Natural killer cell treated with Interleukin-12 subunit alpha and Interleukin-12 subunit beta and Interleukin-15 and Interleukin-18, amount 100 ng/mL, for 72 hours (primary cell): ENCODE data around the gene ATP8B4. TPM values are rescaled to one million over a fixed set of nuclear protein-coding genes. Genes with fewer than 3 reads are reported as not detected.

Experiments used
- ATAC-seq, 2 donors: fragments of 150-1000 bp; cut with Tn5 transposase in 1 of 2; sonication (Bioruptor Pico), chemical (Tn5 transposase) in 1 of 2; 2 replicates each; pipeline ENCODE4 v1.10.0; 2021
- DNase-seq: peaks from one replicate; pipeline ENCODE4 v3.0.0; 2022; ENCODE audit warnings: low spot score
- H3K27ac Mint-ChIP-seq, 2 donors: 1 replicate in 1 of 2; 2 replicates in 1 of 2; pipeline ENCODE4 v1.8.0; 2022; ENCODE audit warnings: mixed read lengths in 2 of 2, mild to moderate bottlenecking in 1 of 2, moderate library complexity in 1 of 2
- H3K27me3 Mint-ChIP-seq, 2 donors: 1 replicate in 1 of 2; 2 replicates in 1 of 2; pipeline ENCODE4 v1.8.0; 2022; ENCODE audit warnings: mixed read lengths in 2 of 2
- H3K36me3 Mint-ChIP-seq: one replicate; pipeline ENCODE4 v1.8.0; 2022; ENCODE audit warnings: mixed read lengths
- H3K4me1 Mint-ChIP-seq, 2 donors: 1 replicate in 1 of 2; 2 replicates in 1 of 2; pipeline ENCODE4 v1.8.0; 2022; ENCODE audit warnings: low read depth in 2 of 2, mixed read lengths in 2 of 2, mild to moderate bottlenecking in 1 of 2
- H3K4me3 Mint-ChIP-seq: one replicate; pipeline ENCODE4 v1.8.0; 2022; ENCODE audit warnings: mixed read lengths
- H3K9me3 Mint-ChIP-seq: 2 replicates; pipeline ENCODE4 v1.8.0; 2022; ENCODE audit warnings: mixed read lengths
- total RNA-seq, 2 donors: library from RNA; stranded (reverse); gene quantifications; one replicate each; pipeline ENCODE4 v1.2.3, GENCODE V29; 2022

Gene ATP8B4
- total RNA-seq, 2 donors from 2014 or later = 273 to 296 TPM

DNA sequence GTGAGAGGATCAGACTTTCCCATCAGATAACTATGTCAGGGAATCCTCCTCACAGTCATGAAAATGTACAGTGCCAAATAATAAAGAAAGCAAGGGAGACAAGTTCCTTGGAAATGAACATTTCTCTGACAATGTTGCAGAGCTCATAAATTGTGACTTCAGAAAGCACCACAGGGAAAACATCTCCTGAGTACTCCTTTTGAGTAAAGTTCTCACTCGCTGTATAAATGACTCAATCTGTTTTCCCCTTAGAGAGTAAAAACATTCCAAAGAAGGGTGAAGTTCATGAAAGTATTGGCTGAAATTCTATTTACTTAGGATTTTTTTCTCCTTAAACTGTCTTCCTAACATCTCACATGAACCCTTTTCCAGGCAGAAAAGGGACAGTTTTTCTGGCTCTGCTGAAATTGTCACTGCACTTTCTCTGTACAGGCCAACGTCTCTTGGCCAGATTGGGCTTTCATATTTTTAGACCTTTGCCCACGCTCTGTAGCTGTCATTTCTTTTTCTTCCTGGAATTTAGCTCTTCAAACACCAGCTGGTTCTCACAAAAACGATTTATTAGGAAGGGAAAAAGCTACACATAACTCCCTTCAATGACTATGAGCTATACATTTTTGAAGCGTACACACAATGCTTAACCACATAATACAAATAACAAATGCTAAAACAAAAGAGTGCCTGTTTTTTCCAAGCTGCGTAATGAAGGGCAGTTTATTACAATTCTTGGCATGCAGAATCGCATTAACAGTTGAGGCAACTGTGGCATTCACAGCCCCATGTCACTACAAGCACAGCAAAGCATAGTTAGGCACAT is 216.1 kb downstream of the ATP8B4 start:
- ATAC-seq = no peak
- Mint-ChIP-seq H3K36me3 (peaks cover 61% of the 10 kb centered on the region), H3K27me3 (no peaks in the 10 kb centered on the region), H3K4me1 (peaks cover 38 to 44% of the 10 kb centered on the region in 2 donors), H3K9me3 (no peaks in the 10 kb centered on the region), H3K27ac (peak overlapping the region; percentile 28 to 48), H3K4me3 (no peak overlapping the region)
- no peak for DNase-seq

DNA sequence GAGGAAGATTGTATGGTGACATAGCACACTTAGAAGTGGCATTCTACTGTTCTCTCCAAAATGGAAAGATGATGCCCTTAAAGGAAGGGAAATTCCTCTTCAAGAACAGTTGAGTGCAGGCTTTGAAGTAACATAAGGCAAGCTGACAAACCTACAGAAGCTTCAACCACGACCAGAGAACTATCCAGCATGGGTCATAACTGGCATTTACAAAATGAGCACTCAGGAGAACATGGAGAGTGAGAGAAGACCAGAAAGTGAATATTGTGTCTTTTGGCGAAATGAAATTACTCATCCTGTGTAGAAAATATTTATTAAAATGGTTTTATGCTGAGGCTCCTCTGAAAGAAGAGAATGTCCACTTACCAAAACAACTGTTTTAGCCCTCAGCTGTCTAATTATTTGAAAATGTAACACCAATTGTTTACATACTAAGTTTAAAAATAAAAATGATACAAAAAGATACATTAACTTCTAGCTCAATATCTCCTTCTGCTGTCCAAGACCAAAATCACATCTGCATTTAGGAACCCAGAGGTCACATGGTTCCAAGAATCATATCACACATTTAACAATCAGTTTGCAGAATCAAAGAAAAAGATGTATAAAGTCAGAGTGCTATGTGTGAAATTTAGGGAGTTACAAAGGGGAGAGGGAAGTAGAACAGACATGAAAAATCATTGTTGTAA is 216.9 kb downstream of the ATP8B4 start:
- peaks cover 60% of the 10 kb centered on the region for H3K36me3 Mint-ChIP-seq
- H3K9me3 Mint-ChIP-seq = no peaks in the 10 kb centered on the region
- ATAC-seq = peak in 1 of 2 donors; percentile 38
- peaks cover 35 to 44% of the 10 kb centered on the region in 2 donors for H3K4me1 Mint-ChIP-seq
- no peak overlapping the region for H3K4me3 Mint-ChIP-seq
- DNase-seq = no peak
- no peaks in the 10 kb centered on the region for H3K27me3 Mint-ChIP-seq
- peak overlapping the region; percentile 28 to 48 for H3K27ac Mint-ChIP-seq

DNA sequence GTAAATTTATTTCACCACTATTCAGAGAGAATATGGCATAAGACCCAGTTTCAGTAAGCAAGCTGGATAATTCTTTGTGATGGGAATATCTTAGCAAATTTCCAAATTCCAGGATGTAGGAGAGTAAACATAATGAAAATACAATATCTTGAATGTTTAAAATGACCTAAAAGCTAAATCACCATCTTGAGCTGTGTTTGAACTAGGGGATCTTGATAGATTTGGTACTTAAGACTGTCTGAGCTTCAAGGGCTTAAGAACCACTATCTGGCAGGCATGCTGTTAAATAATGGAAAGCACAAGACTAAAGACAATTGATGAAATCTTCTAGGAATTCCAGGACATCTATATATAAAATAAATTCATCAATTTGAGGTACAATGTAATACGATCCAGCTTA is 217.7 kb downstream of the ATP8B4 start:
- Mint-ChIP-seq H3K4me3 (no peak overlapping the region), H3K9me3 (no peaks in the 10 kb centered on the region), H3K36me3 (peaks cover 52% of the 10 kb centered on the region), H3K27me3 (no peaks in the 10 kb centered on the region), H3K27ac (no peak overlapping the region), H3K4me1 (peaks cover 30 to 41% of the 10 kb centered on the region in 2 donors)
- DNase-seq (no peak), ATAC-seq (no peak)

DNA sequence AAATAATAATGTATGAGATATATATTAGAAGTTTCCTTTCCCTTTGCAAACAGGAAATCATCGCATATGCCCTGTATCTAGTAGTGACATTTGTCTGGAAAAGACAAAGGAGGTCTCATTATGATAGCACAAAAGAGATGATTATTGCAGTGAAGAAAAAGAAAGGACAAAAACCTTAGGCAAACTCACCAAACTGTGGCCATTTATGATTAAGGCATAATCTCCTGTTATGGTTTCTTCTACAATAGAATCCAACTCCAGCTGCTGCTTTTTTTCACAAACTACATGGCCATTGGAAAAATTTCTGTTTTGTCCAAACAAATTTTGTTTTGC is 218.2 kb downstream of the ATP8B4 start:
- H3K9me3 Mint-ChIP-seq = no peaks in the 10 kb centered on the region
- peaks cover 29 to 39% of the 10 kb centered on the region in 2 donors for H3K4me1 Mint-ChIP-seq
- ATAC-seq (no peak), DNase-seq (no peak)
- H3K36me3 Mint-ChIP-seq = peaks cover 51% of the 10 kb centered on the region
- no peak overlapping the region for H3K27ac Mint-ChIP-seq
- H3K27me3 Mint-ChIP-seq = no peaks in the 10 kb centered on the region
- H3K4me3 Mint-ChIP-seq = no peak overlapping the region

DNA sequence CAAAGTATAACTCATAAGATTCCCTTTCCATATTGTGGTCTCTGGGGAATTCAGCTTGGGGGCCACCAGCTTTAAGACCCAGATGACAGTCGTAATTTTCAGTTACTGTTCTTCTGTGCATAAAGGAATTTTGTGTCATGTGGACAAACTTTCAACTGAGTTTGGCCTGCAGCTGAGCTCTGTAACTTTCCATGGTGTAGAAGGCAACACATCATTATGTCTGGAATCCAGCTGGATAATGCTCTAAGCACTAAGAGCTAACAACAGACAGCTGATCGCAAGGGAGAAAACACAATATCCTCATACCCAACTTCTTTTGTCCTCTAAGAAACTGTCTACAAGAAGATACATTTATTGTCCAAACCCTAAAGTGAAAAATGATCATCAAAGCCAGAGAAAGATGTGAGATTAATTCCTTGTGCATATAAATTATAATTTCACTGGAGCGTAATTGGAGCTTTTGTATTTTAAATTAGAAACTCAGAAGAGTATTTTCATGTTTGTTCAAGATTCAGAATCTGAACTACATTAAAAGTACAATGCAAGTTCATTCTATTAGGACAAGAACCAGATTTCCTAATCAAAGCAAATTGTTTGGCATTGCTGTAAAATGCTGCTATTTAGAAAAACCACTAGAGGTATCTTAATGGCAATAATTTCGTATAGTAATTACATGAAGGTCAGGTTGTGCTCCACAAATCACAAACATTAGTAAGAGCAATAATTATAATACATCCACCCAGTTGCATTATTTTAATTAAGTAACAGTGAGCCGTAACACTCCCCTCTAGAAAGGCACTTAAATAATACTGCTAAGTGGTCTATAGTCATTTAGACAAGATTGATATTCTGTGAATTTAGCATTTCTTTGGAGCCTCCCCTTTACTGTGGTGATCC is 218.8 kb downstream of the ATP8B4 start:
- Mint-ChIP-seq H3K27ac (peak overlapping the region; percentile 6 to 21), H3K9me3 (no peaks in the 10 kb centered on the region), H3K36me3 (peaks cover 52% of the 10 kb centered on the region), H3K27me3 (no peaks in the 10 kb centered on the region), H3K4me1 (peaks cover 28 to 39% of the 10 kb centered on the region in 2 donors), H3K4me3 (no peak overlapping the region)
- DNase-seq (no peak), ATAC-seq (no peak)

DNA sequence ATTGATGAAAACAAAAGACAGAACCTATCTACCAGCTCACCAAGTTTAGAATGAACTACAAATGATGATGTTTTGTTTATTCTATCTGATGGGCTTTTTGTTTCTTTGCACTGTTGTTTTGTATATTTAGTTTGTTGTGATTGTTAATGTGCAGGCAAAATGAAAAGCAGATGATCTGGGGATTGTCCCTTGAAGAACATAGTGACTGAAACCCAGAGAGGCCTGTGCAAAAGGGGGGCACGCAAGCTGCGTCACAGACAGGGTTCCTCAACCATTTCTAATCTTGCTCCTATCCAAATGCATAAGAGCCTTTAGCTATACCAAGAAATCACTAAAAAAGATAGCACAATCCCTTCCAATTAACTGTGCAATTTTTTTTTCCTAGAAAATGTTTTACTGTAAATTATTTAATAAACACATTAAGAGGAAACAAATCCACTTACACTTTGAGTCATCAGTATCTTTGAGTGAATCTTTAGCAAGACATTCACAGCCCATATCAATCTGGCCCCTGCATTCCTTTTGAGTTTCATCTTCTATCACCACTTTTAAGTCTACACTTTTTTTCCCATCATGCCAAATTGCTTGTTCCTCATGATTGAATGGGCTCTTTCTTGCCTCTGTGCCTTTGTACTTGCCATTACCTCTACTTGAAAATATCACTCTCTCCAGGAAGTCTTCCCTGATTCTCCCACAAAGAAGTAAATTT is 220.3 kb downstream of the ATP8B4 start:
- H3K9me3 Mint-ChIP-seq = no peaks in the 10 kb centered on the region
- H3K4me3 Mint-ChIP-seq = peak overlapping the region; percentile 20
- peaks cover 39% of the 10 kb centered on the region for H3K36me3 Mint-ChIP-seq
- no peaks in the 10 kb centered on the region for H3K27me3 Mint-ChIP-seq
- peaks cover 27 to 30% of the 10 kb centered on the region in 2 donors for H3K4me1 Mint-ChIP-seq
- H3K27ac Mint-ChIP-seq = peak overlapping the region; percentile 18 to 33
- peak in 1 of 2 donors; percentile 62 for ATAC-seq
- DNase-seq = no peak

DNA sequence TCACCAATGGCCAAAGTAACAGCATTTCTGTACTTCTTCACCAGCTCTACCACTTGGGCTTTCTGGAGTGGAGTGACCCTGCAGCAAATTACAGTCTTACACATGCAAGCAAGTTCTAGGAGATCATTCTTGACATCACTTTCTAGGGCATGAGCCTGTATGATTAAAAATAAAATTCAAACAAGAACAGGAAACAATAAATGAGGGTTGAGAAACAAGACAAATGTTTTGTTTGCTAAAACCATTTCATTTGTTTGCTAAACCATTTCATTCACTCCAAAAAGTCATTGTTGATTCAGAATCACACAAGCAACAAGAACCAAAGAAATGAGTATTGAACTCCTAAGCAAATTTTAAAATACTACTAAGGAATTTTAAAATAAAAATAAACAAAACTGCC is 220.9 kb downstream of the ATP8B4 start:
- ATAC-seq (no peak), DNase-seq (no peak)
- Mint-ChIP-seq H3K27me3 (no peaks in the 10 kb centered on the region), H3K4me3 (no peak overlapping the region), H3K9me3 (no peaks in the 10 kb centered on the region), H3K27ac (peak overlapping the region; percentile 18 to 33), H3K4me1 (peaks cover 22 to 27% of the 10 kb centered on the region in 2 donors), H3K36me3 (peaks cover 42% of the 10 kb centered on the region)

DNA sequence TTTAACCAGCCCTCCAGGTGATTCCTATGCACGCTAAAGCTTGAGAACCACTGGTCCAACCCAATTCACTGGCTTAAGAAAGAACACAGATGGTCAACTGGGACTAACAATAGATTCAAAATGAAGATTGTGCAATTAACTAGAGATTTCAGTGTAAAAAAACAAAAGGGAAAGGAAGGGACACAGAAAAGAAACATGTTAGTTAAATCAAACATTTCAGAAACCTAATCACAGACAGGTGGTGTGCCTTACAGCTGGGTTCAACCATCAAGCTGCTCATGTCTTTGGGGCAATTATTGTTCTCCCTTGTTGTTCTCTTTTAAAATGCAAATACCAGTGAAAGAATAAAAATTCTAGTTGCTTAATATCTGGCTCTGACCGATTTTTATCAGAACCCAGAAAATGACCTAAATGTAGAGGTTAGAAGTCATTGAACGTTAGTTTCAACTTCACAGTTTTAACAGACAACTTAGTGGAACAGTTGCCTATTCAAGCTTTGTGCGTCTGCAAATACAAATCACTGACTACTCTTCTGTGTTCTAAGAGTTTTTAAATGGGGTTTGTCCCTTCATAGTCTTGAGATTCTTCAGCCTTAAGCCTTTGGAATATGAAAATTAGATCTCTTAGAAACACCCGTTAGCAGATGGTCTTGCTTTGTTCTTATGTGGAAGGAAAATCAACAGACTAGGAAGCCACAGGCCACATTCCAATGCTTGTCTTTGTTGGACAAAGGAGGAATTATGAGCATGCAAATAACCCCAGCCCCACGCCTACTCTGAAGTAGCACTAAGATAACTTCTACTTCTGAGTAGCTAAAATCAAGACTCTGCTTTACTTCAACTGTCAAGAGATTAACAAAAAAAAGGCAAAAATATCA is 223.4 kb downstream of the ATP8B4 start:
- Mint-ChIP-seq H3K36me3 (peaks cover 43% of the 10 kb centered on the region), H3K27ac (no peak overlapping the region), H3K9me3 (no peaks in the 10 kb centered on the region), H3K4me1 (peaks cover 15 to 19% of the 10 kb centered on the region in 2 donors), H3K4me3 (no peak overlapping the region), H3K27me3 (no peaks in the 10 kb centered on the region)
- no peak for ATAC-seq
- DNase-seq = no peak

DNA sequence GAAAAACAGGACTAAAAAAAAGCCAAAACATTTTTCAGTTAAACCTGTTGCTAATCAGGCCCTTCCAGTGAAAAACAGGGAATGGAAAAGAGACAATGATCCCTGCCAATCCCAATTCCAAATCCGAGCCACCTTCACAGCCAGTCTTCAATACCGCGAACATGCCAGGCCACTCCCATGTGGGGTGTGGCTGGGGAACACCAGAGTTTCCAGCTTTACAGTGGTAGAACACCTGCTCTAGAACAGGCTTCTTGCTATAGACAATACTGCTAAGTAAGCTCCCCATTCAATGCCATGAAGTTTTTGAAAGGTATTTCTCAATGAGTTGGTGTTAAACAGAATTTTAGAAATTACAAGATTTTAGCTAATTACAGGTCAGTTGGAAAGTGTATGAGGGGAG is 228.3 kb downstream of the ATP8B4 start:
- no peaks in the 10 kb centered on the region for H3K9me3 Mint-ChIP-seq
- peaks cover 31% of the 10 kb centered on the region for H3K36me3 Mint-ChIP-seq
- H3K27me3 Mint-ChIP-seq = no peaks in the 10 kb centered on the region
- no peak for DNase-seq
- H3K4me3 Mint-ChIP-seq = no peak overlapping the region
- no peak for ATAC-seq
- peaks cover 0 to 14% of the 10 kb centered on the region in 2 donors for H3K4me1 Mint-ChIP-seq
- H3K27ac Mint-ChIP-seq = no peak overlapping the region

DNA sequence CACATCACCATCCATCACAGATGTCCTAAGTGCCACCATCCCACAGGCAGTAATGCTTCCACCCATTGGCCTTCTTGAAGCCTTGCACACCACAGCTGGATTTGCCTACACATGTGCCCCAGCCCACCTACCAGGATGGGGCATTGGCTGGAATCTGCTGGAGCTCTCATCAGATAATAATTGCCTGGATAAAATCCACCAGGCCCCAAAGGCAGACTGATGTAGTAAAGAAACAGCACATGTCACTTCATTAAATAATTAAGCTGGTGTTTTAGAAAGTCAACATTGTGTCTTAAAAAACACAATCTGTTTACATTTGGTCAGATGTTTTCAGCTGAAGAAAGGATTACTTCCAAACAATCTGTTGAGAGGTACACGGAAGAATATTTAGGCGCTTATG is 229.5 kb downstream of the ATP8B4 start:
- Mint-ChIP-seq H3K27me3 (no peaks in the 10 kb centered on the region), H3K27ac (no peak overlapping the region), H3K9me3 (no peaks in the 10 kb centered on the region), H3K4me1 (peaks cover 5 to 15% of the 10 kb centered on the region in 2 donors), H3K36me3 (peaks cover 29% of the 10 kb centered on the region), H3K4me3 (no peak overlapping the region)
- no peak for DNase-seq
- ATAC-seq = no peak

DNA sequence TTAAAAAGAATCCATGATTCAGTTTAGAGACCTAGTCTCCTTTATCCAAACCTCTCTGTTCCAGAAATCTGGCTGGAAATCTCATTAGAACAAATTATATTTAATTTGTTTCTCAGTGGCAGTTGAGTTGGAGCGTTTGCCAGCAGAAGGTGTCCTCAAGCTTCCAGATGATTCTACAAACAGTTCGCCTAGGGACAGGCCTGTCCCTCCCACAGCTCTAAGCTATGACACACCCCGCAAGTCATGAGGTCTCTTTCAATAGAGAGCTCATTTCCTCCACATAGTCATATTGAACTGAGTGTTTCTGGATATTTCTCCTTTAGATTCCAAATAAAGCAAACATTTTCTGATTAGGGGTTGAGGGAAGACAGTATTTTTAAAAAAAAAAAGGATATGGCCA is 230.3 kb downstream of the ATP8B4 start:
- Mint-ChIP-seq H3K27ac (no peak overlapping the region), H3K9me3 (no peaks in the 10 kb centered on the region), H3K36me3 (peaks cover 29% of the 10 kb centered on the region), H3K4me1 (peaks cover 5 to 15% of the 10 kb centered on the region in 2 donors), H3K4me3 (no peak overlapping the region), H3K27me3 (no peaks in the 10 kb centered on the region)
- no peak for DNase-seq
- no peak for ATAC-seq

DNA sequence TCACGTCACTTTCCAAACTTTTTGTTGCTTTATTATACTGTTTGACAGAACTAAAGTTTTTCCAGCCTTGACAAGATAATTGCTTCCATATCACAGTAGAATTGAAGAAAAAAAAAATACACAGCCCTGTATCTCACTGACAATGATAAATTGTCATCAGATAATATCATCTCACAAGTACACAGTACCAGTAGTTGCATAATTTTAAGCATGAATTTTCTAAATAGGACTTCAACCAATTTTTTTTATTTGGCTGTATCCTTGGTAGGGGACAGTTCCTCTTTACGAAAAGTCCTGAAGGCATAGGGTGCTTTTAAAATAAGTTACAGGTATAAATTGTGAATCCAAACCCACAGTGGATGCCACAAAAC is 230.7 kb downstream of the ATP8B4 start:
- no peaks in the 10 kb centered on the region for H3K27me3 Mint-ChIP-seq
- ATAC-seq = no peak
- H3K27ac Mint-ChIP-seq = no peak overlapping the region
- peaks cover 5 to 15% of the 10 kb centered on the region in 2 donors for H3K4me1 Mint-ChIP-seq
- no peak for DNase-seq
- H3K36me3 Mint-ChIP-seq = peaks cover 28% of the 10 kb centered on the region
- no peak overlapping the region for H3K4me3 Mint-ChIP-seq
- H3K9me3 Mint-ChIP-seq = no peaks in the 10 kb centered on the region
